Esophagus squamous epithelium (tissue), 4 donors: ENCODE results near the gene ATP1A1.

Experiments
- CTCF ChIP-seq, 6 experiments: fragments of 450-650 bp in 4 of 6; fragments of 200-600 bp in 2 of 6; sonication (generic) in 2 of 6; IDR thresholded peaks; one replicate each; pipeline ENCODE4 v1.5.1; 2016 to 2019; ENCODE audit warnings: antibody characterized with exemption in 6 of 6, mild to moderate bottlenecking in 4 of 6, moderate library complexity in 4 of 6
- POLR2A ChIP-seq, 4 donors: fragments of 450-650 bp; IDR thresholded peaks; one replicate each; pipeline ENCODE4 v1.6.1; 2017; ENCODE audit warnings: antibody characterized with exemption in 4 of 4, mild to moderate bottlenecking in 4 of 4, moderate library complexity in 3 of 4

GRCh38 chr1:116424863-116425262, 51.8 kb downstream of the ATP1A1 start:
- no peak for TF ChIP-seq CTCF (IDR thresholded peaks at IDR 0.05)
- TF ChIP-seq POLR2A (IDR thresholded peaks at IDR 0.05): no peak
